HL-60/S4 treated with retinoic acid at 250 ng/mL for 4 days and 3 days (cell line): ENCODE results near the gene RYR3.

Experiments
- in situ Hi-C: fragments of 300-500 bp; cut with MboI; formaldehyde crosslinking; loops from 2 replicates; pipeline ENCODE4 v1.7.0; 2022; ENCODE audit warnings: low sequenced_read_pairs

Gene RYR3

GRCh38 chr15:33738941-33739664 is 428.3 kb downstream of the RYR3 start:
- in situ Hi-C loops: loop anchor here (25.0 kb wide), 1 partner anchor 248 kb away; no protein-coding TSS in a partner anchor

GRCh38 chr15:33742306-33742705 is 431.5 kb downstream of the RYR3 start:
- in situ Hi-C loops: loop anchor here (25.0 kb wide), 1 partner anchor 245 kb away; no protein-coding TSS in a partner anchor

- in situ Hi-C loops: loop anchor here (25.0 kb wide), 1 partner anchor 245 kb away; no protein-coding TSS in a partner anchor
These were observed 432.0 kb downstream of the RYR3 start for GRCh38 chr15:33742800-33743199.

- in situ Hi-C loops: loop anchor here (25.0 kb wide), 1 partner anchor 241 kb away; no protein-coding TSS in a partner anchor
These were observed 435.4 kb downstream of the RYR3 start for GRCh38 chr15:33746203-33746602.

GRCh38 chr15:33753012-33753411 is 442.2 kb downstream of the RYR3 start:
- in situ Hi-C loops: no loop called here

GRCh38 chr15:33754242-33754641 is 443.5 kb downstream of the RYR3 start:
- in situ Hi-C loops: no loop called here

GRCh38 chr15:33756961-33757360 is 446.2 kb downstream of the RYR3 start:
- in situ Hi-C loops: no loop called here

- in situ Hi-C loops: no loop called here
These were observed 446.9 kb downstream of the RYR3 start for GRCh38 chr15:33757516-33758232.

- in situ Hi-C loops: no loop called here
These were observed 455.6 kb downstream of the RYR3 start for GRCh38 chr15:33766389-33766788.

- in situ Hi-C loops: no loop called here
These were observed 458.0 kb downstream of the RYR3 start for GRCh38 chr15:33768670-33769190.

- in situ Hi-C loops: no loop called here
These were observed 463.2 kb downstream of the RYR3 start for GRCh38 chr15:33773969-33774368.

- in situ Hi-C loops: no loop called here
These were observed 468.1 kb downstream of the RYR3 start for GRCh38 chr15:33778852-33779251.

- in situ Hi-C loops: no loop called here
These were observed 469.4 kb downstream of the RYR3 start for GRCh38 chr15:33780011-33780768.

- in situ Hi-C loops: no loop called here
These were observed 472.2 kb downstream of the RYR3 start for GRCh38 chr15:33782966-33783365.

- in situ Hi-C loops: no loop called here
These were observed 474.6 kb downstream of the RYR3 start for GRCh38 chr15:33785366-33785765.

GRCh38 chr15:33788906-33789540 is 478.3 kb downstream of the RYR3 start:
- in situ Hi-C loops: no loop called here

GRCh38 chr15:33794453-33794852 is 483.7 kb downstream of the RYR3 start:
- in situ Hi-C loops: no loop called here

GRCh38 chr15:33795070-33795469 is 484.3 kb downstream of the RYR3 start:
- in situ Hi-C loops: no loop called here

GRCh38 chr15:33797651-33798050 is 486.9 kb downstream of the RYR3 start:
- in situ Hi-C loops: no loop called here

- in situ Hi-C loops: no loop called here
These were observed 491.2 kb downstream of the RYR3 start for GRCh38 chr15:33801954-33802353.

- in situ Hi-C loops: no loop called here
These were observed 496.9 kb downstream of the RYR3 start for GRCh38 chr15:33807665-33808064.
